Measurements from ENCODE around the gene PIN4.
A peak's percentile ranks its signal among the peaks of the same experiment; 100 is the strongest.
"Not testable (repeated sequence)": the region's sequence is repeated elsewhere in the genome, so short reads cannot be mapped to it uniquely, and the experiment has no call there.

The PIN4 gene

DNA sequence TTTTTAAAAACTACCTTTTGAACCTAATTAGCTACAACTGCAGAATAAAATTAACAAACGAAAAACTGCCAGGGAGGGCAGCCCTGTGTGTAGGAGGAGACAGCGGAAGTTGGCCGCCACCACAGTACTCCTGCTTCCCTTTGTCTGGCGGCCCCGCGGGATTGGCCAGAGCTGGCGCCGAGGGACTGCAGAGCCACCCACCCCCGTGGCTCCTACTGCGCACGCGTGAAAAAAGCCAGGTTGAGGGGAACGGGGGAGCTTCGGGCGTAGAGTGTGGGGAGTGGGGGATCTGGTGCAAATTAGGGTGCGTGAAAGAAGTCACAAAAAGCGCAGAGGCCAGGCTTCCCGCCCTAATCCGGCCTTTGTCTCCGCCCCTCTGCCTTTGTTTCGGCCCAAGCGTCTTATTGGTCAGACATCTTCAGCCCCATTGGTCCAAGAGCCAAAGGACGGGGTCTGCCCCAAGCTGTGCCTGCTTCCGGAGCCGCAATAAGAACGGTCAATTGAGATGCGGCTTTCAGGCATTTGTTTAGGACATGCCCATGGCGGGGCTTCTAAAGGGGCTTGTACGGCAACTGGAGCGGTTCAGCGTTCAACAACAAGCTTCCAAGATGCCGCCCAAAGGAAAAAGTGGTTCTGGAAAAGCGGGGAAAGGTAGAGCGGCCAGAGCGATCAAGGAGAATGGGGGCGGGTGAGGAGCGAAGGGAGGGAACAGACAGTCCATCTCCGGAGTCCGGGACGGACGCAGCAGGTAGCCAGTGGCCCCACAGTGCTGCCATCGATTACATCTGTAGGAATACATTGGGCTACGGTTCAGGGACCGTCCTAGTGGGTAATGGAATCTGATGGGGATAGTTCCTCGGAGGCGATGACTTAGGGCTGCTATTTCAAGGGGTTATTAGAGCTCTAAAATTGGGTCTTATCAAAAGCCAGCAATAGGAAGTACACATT, at the start of gene PIN4:
Gene PIN4 (plus strand): TSS at position 580 of the 948 bp plus-strand sequence. CDS start 29 bp downstream, at position 609.
- DNase-seq (ENCODE audit: low read depth), result peak; percentile 74

DNA sequence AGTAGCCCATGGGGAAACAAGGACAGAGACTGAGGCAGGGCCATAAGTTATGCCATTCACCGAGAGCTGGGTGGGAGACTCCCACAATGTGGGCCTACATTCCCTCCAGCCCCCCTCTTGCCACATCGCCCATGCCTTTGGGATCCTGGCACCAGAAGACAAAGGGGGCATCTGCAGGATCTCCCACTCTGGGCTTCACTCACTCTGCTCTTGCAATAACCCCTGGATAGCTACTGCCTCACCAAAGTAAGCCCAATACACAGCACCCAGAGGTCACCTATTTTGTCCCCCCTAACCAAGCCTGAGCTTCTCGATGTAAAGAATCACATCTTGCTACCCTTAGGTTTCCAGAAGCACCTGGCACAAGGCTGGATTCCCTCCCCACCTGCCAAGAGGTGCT, 49.1 kb upstream of the PIN4 start:
- no peak for DNase-seq (ENCODE audit: low read depth)

DNA sequence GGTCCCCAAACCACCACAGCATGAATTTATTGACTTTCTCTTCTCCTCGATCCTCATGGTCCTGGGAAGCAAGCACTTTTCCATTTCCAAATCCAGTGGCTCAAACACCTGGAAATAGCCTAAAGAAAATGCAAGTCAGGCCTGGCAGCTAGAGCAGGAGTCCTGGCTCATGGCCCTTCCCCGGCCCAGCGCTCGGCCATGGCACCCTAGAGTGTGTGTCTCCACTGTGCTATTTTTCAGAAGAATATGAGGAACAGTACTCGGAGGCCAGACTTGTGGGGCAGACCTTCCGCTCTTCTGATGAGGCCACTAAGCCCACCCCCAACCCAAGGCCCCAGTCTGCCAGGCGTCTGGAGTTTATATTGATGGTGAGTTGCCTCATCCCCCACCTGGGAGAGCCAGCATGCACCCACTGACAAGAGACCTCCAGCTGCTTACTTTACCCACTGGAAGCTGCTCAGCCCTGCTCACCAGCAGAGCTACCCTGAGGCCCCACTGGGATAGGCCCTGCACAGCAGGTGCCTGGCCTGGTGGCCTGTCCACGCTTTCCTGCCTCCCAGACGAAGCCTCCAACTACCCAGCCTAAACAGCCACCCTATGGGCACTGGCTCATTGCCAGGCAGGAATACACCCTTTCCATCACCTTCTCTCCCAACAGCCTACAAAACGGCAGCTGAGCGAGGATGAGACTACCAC, 47.6 kb upstream of the PIN4 start:
- DNase-seq (ENCODE audit: low read depth), result no peak

DNA sequence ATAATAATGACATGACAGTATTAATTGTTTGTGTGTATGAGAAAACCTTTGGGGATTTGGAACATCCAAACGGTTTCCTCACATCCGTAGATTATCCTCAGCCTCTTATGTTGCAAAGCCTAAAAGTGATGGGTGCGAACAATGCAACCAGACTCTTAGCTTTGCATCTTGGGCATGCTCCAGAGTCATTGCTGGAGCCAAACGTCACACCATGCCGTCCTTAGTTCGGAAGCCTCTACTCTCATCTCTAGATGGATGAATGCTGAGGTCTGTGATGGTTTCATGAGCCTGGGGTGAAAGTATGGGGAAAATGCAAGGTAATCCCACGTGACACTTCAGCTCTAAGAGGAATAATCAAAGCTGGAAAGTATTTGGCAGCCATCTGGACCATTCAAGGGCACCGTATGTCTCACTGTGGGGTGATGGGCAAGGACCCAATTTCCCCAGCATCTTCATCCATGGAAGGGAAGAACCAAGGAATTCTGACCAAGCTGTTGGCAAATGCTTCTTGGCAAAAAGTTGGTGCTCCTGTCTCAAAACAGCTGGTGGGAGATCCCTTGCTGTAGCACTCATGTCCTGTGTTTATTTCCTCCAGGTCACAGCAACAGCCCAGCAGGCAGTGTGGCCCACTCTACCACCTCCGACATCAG, 43.6 kb upstream of the PIN4 start:
- no peak for DNase-seq (ENCODE audit: low read depth)

DNA sequence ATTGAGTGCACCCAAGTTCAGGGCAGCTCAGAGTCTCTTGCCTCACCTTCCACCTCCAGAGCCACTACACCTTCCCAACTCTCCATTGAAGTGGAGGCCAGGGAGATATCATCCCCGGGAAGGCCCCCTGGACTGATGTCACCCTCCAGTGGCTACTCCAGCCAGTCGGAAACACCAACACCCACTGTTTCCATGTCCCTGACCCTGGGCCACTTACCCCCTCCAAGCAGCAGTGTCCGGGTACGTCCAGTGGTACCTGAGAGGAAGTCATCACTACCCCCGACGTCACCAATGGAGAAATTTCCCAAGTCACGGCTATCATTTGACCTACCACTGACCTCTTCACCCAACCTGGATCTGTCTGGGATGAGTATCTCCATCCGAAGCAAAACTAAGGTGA, 42.0 kb upstream of the PIN4 start:
- DNase-seq (ENCODE audit: low read depth), result no peak

DNA sequence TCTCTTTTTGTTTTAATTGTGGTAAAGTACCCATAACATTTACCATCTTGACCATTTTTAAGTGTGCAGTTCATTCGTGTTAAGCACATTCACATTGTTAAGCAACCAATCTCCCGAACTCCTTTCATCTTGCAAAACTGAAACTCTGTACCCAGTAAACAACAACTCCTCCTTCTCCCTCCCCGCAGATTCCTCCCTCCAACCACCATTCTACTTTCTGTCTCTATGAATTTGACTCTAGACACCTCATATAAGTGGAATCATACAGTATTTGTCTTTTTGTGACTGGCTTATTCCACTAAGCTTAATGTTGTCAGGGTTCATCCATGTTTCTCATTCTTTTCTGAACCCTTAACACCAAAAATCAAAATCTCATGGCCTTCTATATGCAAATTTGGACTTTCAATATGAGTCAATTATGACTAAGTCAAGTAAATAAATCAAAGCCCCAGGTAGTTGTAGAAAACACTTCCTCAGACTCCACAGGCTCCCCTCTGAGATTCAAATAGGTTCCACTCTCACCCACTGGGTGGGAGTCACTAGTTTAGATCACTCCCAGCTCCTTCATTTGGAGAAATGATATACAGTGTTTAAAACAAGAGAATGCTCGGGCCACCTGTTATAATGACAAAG, 40.1 kb upstream of the PIN4 start:
- DNase-seq (ENCODE audit: low read depth), result no peak

DNA sequence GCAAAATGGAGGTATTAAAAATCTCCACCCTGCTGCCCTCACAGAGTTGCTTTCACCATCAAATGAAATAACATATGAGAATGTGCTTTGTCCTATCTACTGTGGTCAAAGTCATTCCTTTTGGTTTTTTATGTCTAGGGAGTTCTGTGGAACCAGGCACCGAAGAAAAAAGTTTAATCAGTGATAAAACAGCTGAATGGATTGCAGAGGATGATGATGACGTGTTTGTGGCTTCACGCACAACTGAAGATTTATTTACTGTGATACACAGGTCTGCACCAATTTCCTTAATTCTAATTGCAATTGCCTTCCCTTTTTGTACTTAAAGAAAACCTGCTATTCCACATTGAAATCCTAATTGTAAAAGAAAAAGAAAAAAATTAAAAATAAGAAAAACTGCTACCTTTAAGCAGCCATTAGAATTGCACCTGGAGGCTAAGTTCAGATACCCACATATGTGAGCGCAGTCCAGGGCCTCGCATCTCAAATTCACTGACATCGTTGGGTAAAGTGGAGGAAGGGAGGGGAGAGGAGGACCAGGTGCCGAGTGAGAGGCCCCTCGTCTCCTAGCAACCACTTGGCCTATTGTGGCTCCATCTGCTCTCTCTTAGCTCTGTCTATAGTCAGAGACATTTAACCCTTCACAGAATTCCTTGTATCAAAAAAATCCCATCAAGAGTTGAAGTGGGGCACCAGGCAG, 39.3 kb upstream of the PIN4 start:
- no peak for DNase-seq (ENCODE audit: low read depth)

DNA sequence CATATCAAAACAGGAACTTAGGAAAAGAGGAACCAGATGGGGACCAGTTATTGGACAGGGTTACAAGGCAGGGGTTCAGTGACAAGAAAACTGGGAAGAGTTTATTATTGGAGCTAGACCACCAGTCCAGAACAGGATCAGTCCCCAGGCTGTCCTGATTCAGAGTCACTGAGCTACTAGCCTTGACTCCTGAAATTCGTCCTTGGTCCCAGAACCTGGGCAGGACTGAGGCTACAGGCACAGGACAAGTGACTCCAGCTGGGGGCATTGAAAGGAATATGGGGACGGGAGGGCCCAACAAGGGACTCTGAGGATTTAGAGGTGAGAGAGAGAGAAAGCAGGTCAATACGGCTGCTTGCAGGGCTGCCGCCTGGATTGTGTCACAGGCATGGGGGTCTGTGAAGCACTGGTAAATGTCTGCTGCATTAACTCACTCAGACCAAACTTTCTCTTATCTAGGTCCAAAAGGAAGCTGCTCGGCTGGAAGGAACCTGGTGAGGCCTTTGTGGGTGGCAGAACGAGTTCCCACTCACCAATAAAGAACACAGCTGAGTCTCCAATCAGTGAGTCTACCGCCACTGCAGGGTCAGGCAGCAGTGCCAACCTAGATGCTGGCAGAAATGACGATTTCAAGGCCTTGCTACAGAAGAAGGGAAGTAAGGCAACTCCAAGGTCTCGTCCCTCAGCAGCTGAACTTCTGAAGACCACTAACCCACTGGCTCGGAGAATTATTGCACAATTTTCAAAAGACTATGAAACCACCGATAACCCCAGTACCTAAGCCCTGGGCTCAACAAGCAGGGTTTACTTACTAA, 38.6 kb upstream of the PIN4 start:
- no peak for DNase-seq (ENCODE audit: low read depth)

DNA sequence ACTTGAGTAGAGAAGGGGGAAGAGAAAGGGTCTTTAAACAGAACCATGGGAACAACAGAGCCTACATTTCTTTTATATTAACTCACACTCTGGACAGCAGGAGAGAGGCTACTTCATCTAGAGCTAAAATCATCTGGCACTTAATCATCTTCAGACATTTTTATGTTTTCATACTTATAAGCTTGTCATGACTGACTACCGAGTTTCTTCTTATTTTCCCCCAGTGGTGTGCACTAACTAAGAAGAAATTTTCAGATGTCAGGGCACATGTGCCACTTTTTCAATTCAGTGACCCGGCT, 38.0 kb upstream of the PIN4 start:
- no peak for DNase-seq (ENCODE audit: low read depth)

DNA sequence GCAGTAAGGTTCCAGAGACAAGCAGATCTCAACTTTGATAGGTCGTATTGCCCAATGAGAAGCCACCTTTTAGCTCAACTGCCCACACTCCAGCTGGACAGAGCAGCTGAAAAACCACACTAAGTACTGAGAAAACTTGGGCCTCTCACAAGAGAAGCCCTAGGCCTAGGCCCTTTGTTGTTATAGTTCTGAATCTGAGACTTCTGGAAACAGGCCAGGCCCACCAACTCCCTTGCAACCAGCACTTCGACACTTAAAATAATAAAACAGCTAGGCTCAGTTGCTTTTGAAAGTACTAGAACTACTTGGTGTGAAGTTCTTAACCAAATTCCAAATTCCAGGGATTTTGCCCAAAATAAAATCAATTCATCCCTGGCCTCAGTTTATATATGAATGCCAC, 36.4 kb upstream of the PIN4 start:
- no peak for DNase-seq (ENCODE audit: low read depth)

DNA sequence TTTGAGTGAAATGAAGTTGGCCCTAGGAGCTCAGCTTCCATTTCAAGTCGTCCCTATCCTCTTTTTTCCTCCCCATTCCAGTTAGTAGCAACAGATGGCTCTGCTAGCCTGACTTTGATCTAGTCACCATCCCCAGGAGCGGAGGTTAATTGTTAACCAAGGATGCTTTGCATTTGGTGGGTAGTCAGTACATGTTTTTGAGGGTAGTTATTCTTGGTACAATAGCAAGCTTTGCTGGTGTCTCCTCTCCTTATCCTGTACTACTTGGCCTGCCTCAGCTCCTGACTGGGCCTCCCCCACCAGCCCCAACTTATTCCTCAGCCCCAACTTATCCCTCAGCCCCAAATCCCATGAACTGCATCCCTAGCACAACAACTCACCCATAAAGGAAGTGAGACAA, 35.0 kb upstream of the PIN4 start:
- no peak for DNase-seq (ENCODE audit: low read depth)

DNA sequence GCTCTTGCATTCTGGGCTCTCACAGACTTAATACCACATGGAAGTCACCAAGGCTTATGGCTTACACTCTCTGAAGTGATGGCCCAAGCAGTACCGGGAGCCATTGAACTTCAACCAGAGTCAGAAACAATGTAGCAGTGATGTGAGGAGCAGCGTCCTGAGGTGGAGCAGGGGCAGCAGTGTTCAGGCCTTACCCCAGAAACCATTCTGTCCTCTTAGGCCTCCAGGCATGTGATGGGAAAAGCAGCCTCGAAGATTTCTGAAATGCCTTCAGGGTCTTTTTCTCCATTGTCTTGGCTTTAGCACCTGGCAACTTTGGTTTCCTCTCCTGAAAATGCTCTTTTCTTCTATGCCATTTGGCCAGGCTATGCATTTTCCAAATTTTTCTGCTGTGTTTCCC, 22.8 kb upstream of the PIN4 start:
- DNase-seq (ENCODE audit: low read depth), result no peak

DNA sequence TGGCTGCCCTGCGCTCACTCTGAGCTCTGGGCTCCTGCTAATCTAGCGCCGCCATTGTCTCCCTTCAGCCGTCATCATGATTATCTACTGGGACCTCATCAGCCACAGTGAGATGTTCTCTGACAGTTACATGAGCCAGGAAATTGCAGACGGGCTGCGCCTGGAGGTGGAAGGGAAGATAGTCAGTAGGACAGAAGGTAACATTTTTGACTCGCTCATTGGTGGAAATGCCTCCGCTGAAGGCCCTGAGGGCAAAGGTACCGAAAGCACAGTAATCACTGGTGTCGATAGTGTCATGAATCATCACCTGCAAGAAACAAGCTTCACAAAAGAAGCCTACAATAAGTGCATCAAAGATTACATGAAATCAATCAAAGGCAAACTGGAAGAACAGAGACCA, 21.8 kb upstream of the PIN4 start:
- no peak for DNase-seq (ENCODE audit: low read depth)

DNA sequence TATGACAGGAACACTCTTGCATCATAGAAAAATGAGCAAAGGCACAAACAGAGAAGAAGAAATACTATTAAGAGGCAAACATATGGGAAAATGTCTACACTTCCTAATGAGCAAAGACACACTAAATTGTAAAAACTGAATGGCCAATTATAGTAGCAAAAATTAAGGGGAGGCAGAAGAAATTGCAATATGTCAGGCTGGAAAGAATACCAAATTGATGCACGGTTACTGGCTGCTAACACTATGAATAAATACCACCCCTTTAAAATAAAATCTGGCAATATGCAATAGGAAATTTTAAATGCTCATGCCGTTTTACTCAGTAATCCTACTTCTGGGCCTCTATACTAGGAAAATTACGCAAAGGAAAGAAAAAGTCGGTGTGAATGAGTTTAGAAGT, 16.0 kb upstream of the PIN4 start:
- DNase-seq (ENCODE audit: low read depth), result no peak

DNA sequence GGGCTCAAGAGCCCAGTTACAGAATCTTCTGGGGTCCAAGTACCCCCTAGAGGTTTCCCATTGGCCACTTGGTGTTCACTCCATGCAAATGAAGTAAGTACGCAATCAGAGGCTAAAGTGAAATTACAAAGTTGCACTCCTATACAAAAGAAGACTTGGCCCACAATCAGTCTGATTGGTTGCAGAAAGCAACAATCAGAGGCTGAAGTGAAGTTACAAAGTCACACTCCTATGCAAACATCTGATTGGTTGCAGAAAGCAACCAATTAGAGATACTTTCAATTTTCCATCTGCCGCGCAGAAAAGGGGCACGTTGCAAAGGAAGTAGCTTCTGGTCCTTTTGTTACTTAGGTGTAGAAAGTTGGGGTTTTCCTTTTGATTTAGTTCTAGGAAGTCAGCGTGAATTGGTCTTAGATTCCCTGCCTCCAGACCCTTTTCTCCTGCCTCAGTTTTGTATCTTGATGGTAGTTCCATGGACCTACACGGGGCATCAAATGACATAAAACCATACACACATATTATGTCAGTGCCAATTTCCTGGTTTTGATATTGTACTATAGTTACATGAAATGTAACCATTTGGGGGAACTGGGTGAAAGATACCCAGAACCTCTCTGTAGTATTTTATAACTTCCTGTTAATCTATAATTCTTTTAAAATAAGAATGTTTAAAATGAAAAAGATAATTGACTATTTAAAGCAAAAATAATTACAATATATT, 12.4 kb upstream of the PIN4 start:
- peak; percentile 4 for DNase-seq (ENCODE audit: low read depth)

DNA sequence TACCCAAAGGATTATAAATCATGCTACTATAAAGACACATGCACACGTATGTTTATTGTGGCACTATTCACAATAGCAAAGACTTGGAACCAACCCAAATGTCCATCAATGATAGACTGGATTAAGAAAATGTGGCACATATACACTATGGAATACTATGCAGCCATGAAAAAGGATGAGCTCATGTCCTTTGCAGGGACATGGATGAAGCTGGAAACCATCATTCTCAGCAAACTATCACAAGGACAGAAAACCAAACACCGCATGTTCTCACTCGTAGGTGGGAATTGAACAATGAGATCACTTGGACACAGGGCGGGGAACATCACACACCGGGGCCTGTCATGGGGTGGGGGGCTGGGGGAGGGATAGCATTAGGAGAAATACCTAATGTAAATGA, 5.3 kb upstream of the PIN4 start:
- not testable (repeated sequence) for DNase-seq (ENCODE audit: low read depth)

DNA sequence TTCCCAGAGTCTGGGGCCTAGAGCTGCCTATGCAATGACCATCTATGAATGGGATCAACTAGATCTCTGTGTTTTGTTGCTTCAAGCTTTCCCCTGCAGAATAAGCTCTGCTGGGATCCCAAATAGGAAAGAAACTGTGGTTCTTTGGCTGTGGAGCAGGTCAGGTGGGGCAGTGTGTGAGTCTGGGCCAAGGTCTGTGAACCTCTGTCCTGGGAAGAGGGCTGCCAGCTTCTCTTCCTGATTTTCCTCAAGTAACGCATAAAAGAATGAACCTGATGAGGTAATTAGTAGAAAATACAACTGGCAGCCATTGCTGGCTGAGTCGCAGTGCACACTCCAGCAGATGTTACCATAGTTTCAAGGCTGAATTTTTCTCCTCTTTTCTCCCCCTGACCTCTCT, 4.6 kb upstream of the PIN4 start:
- DNase-seq (ENCODE audit: low read depth), result no peak

DNA sequence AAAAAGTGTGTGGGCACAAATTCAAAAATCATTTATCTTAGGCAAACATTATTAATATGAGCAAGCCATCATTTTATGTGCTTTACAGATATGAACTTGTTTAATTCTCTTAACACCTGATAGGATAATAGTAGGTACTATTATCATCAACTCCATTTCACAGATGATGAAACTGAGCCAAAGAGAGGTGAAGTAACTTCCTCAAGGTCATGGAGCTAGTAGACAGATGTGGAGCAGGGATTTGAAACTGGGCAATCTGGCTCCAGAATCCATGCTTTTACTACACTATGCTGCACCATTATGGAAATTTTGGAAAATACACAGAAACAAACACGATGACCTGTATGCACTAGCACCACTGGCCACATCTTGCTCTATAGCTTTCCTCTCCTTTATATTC, 1.0 kb upstream of the PIN4 start:
- DNase-seq (ENCODE audit: low read depth), result no peak

DNA sequence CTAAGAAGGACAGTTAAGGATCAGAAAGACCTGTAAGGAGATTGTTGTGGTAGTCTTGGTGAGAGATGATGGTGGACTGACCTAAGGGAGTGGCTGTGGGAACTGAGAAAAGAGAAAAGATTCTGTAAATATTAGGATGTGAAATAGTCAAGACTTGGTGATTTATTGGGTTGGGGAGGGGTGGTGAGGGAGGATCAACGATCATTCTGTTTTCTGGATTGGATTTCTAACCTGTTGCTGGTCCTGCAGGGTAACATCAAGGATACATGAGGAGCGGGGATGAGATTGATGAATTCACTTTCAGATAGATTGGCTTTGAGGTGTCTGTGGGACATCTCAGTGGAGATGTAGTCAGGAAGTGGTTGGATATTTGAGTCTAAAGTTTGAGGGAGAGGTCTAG, 1.4 kb downstream of the PIN4 start:
- DNase-seq (ENCODE audit: low read depth), result no peak

DNA sequence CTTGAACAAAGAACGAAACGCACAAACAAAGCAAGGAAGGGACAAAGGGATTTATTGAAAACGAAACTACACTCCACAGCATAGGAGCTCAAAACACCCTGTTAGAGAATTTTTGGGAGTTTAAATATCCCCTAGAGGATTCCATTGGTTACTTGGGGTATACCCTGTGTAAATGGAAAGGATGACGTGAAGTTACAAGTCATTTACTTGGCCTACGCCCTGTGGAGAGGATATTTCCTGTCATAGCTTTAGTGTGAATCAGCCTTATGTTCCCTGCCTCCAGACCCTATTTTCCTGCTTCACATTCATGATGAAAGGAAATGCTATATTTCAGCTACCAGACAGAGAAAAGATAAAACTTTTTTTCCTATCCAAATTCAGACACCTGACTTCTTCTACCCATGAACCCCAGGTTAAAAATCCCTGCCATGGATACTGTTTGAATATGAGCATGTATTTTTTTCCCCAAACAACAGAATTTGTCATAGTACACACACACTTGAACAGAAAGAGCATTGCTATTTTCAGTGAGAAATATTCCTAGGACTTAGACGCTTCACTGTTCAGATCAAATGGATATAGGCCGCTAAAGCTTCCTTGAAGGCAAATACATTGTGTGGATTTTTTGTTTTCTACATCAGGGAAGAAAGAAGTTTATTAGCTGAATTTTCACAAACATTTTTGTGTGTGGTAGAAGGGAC, 20.4 kb downstream of the PIN4 start:
- DNase-seq (ENCODE audit: low read depth), result no peak

All from activated gamma-delta T cell treated with anti-CD3 and anti-CD28 coated beads, Interleukin-2, amount 50 U/mL, for 16 hours (primary cell).